GM23248 (cell line): ENCODE results near the gene NCAM1. TPM values are rescaled to one million over a fixed set of nuclear protein-coding genes. Genes with fewer than 3 reads are reported as not detected.

ENCODE experiments used
- DNase-seq: peaks from one replicate; pipeline ENCODE4 v3.0.0-alpha.2; 2015
- H2AFZ ChIP-seq: fragments of 200-600 bp; sonication (generic); 2 replicates; pipeline ENCODE4 v1.6.1; 2016; ENCODE audit warnings: antibody characterized with exemption
- H3F3A ChIP-seq: fragments of 200-600 bp; sonication (generic); 2 replicates; pipeline ENCODE4 v1.6.1; 2016; ENCODE audit warnings: mild to moderate bottlenecking, antibody characterized with exemption, mixed run types; ENCODE audit not compliant: insufficient read depth
- H3K27ac ChIP-seq: fragments of 200-600 bp; sonication (generic); 2 replicates; pipeline ENCODE4 v1.5.1; 2016; ENCODE audit warnings: mild to moderate bottlenecking
- H3K27me3 ChIP-seq: fragments of 200-600 bp; sonication (generic); replicated peaks from 2 replicates; pipeline ENCODE4 v1.6.1; 2016; ENCODE audit warnings: mild to moderate bottlenecking; ENCODE audit not compliant: insufficient read depth
- H3K36me3 ChIP-seq: fragments of 200-600 bp; sonication (generic); 2 replicates; pipeline ENCODE4 v1.6.1; 2016; ENCODE audit warnings: low read depth, mild to moderate bottlenecking
- H3K4me1 ChIP-seq: fragments of 200-600 bp; sonication (generic); 2 replicates; pipeline ENCODE4 v1.6.1; 2016; ENCODE audit warnings: mild to moderate bottlenecking; ENCODE audit not compliant: insufficient read depth
- H3K4me2 ChIP-seq: fragments of 200-600 bp; sonication (generic); one replicate; pipeline ENCODE4 v1.6.1; 2016; ENCODE audit warnings: mild to moderate bottlenecking; ENCODE audit not compliant: unreplicated experiment
- H3K4me3 ChIP-seq: fragments of 200-600 bp; sonication (generic); 2 replicates; pipeline ENCODE4 v1.5.1; 2016; ENCODE audit warnings: mild to moderate bottlenecking
- H3K79me2 ChIP-seq: fragments of 200-600 bp; sonication (generic); 2 replicates; pipeline ENCODE4 v1.6.1; 2016; ENCODE audit warnings: mild to moderate bottlenecking; ENCODE audit not compliant: insufficient read depth
- H3K9ac ChIP-seq: fragments of 200-600 bp; sonication (generic); 2 replicates; pipeline ENCODE4 v1.6.1; 2016; ENCODE audit warnings: mild to moderate bottlenecking
- H3K9me2 ChIP-seq: fragments of 200-600 bp; sonication (generic); 2 replicates; pipeline ENCODE4 v1.6.1; 2016; ENCODE audit warnings: mixed run types, mild to moderate bottlenecking, moderate library complexity; ENCODE audit not compliant: insufficient read depth
- H3K9me3 ChIP-seq: fragments of 200-600 bp; sonication (generic); one replicate; pipeline ENCODE4 v1.6.1; 2017; ENCODE audit warnings: low read depth
- H4K20me1 ChIP-seq: fragments of 200-600 bp; sonication (generic); 2 replicates; pipeline ENCODE4 v1.6.0; 2016; ENCODE audit not compliant: insufficient read depth
- EZH2 ChIP-seq: fragments of 200-600 bp; sonication (generic); IDR thresholded peaks from 2 replicates; pipeline ENCODE4 v1.6.1; 2018; ENCODE audit warnings: antibody characterized with exemption, mild to moderate bottlenecking; ENCODE audit not compliant: insufficient read depth, poor library complexity, severe bottlenecking
- EZH2phosphoT487 ChIP-seq: fragments of 200-600 bp; sonication (generic); IDR thresholded peaks from 2 replicates; pipeline ENCODE4 v1.6.1; 2018; ENCODE audit warnings: antibody characterized with exemption, moderate library complexity, mild to moderate bottlenecking, low read depth; ENCODE audit not compliant: insufficient read depth
- WGBS, 2 experiments: methylation state at CpG; one replicate each; pipeline ENCODE4 v1.1.6; 2015 to 2017; ENCODE audit warnings: low lambda C conversion rate in 2 of 2, low coverage in 1 of 2; ENCODE audit errors: missing lambda C conversion rate in 2 of 2; 5-methylcytosine and 5-hydroxymethylcytosine counted together
- in situ Hi-C: fragments of 300-500 bp; cut with MboI; formaldehyde crosslinking; loops from 2 replicates; pipeline ENCODE4 v1.15.0; 2020
- polyA plus RNA-seq: library from polyadenylated mRNA; unstranded; fragments of >200 nt; fragmentation: Nextera tagmentation; extraction: Ambion mirVana; gene quantifications from 2 replicates; pipeline ENCODE4 v1.2.1, GENCODE V29; 2016
- total RNA-seq: library from RNA; depleted of rRNA; stranded (reverse); fragments of >200 nt; shearing (Covaris generic); gene quantifications from 2 replicates; pipeline ENCODE4 v1.2.3, GENCODE V29; 2014

The NCAM1 gene
- total and polyA plus RNA-seq, 2 experiments from 2014 or later, result 1.5 to 1.8 TPM

DNA sequence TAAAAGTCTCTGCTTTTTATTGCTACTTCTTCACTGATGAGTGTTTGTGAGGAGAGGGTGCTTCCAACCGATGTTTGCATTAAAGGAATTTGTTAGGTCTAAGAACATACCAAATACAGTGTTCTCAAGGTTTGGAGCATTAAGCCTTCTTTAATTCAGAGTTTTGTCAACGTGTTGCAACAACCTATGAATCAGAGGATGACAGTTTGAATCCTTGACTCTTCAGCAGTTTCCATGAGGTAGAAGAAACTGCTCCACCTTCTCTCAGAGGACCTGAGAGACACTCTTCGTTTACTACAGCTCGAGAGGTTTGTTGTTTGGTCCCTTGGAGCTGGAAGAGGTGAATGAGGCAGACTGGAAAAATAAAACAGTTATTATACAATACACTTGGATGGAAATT, 55.7 kb downstream of the NCAM1 start:
- Histone ChIP-seq H3K27ac (no peak overlapping the region), H3K4me3 (no peak overlapping the region), H3K79me2 (no peaks in the 10 kb centered on the region), H3K9ac (no peak overlapping the region), H3K27me3 (no peaks in the 10 kb centered on the region), H3K4me1 (no peaks in the 10 kb centered on the region), H4K20me1 (no peaks in the 10 kb centered on the region), H3K9me3 (no peaks in the 10 kb centered on the region), H3K9me2 (no peaks in the 10 kb centered on the region), H3F3A (no peaks in the 10 kb centered on the region), H2AFZ (no peak overlapping the region), H3K36me3 (no peaks in the 10 kb centered on the region), H3K4me2 (no peak overlapping the region)
- 23 to 34% methylated on average over 4 of the region's 4 CpGs for WGBS, 2 experiments
- in situ Hi-C loops, result no loop called here
- no peak for TF ChIP-seq EZH2
- TF ChIP-seq EZH2phosphoT487, result no peak
- peak; percentile 45 for DNase-seq

DNA sequence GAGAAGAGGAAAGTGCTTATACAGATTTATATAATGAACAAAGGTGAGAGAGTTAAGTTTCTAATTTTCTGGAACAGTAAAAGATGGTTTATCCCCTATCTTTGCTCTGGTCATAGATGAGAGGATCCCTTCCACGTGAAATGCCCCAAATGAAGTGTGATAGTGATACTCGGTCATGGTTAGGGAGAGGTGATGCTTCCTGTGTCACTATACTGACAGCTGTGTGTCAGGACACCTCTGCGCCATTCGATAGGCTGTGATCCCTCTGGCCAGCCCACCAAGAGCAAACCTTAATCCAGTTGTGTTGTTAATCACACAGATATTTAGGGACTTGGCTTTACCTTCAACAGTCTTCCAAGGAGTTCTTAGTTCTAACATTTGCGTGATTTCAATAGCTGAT, 57.7 kb downstream of the NCAM1 start:
- no peak for DNase-seq
- Histone ChIP-seq H3F3A (peaks cover 4% of the 10 kb centered on the region; the same call in 1 of the 2 replicates), H3K36me3 (no peaks in the 10 kb centered on the region), H3K27me3 (no peaks in the 10 kb centered on the region), H3K27ac (no peak overlapping the region), H4K20me1 (no peaks in the 10 kb centered on the region), H3K4me2 (no peak overlapping the region), H3K79me2 (no peaks in the 10 kb centered on the region), H3K9ac (no peak overlapping the region), H3K9me2 (no peaks in the 10 kb centered on the region), H3K4me1 (peaks cover 16% of the 10 kb centered on the region; the same call in 1 of the 2 replicates), H3K9me3 (no peaks in the 10 kb centered on the region), H2AFZ (no peak overlapping the region), H3K4me3 (no peak overlapping the region)
- WGBS, 2 experiments, result 79 to 80% methylated on average over 5 of the region's 5 CpGs
- in situ Hi-C loops, result no loop called here
- no peak for TF ChIP-seq EZH2phosphoT487
- TF ChIP-seq EZH2, result no peak

DNA sequence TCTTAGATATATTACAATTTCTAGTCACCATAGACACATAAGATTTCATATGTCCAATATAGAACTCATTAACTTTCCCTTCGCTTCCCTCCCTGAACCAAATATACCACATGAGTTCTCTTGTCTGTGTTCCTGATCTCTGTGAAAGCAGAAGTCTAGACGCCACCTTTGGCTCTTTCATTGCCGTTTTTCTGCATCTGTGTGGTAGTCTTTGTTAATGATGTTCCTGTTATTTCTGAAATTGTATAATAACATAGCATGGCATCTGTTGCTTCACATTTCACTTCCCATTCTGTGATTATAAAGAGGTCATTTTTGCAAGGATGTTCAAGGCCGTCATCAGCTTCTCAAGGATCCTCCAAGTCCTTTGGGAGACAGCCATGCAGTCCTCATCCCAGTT, 58.5 kb downstream of the NCAM1 start:
- Histone ChIP-seq H3K27ac (no peak overlapping the region), H3K4me2 (no peak overlapping the region), H3K79me2 (no peaks in the 10 kb centered on the region), H3K9me2 (no peaks in the 10 kb centered on the region), H3K4me3 (no peak overlapping the region), H3K9ac (no peak overlapping the region), H3K36me3 (no peaks in the 10 kb centered on the region), H3K9me3 (no peaks in the 10 kb centered on the region), H2AFZ (no peak overlapping the region), H3F3A (peaks cover 4% of the 10 kb centered on the region; the same call in 1 of the 2 replicates), H3K27me3 (no peaks in the 10 kb centered on the region; the same call in 1 of the 2 replicates), H4K20me1 (no peaks in the 10 kb centered on the region), H3K4me1 (peaks cover 16% of the 10 kb centered on the region; the same call in 1 of the 2 replicates)
- DNase-seq, result no peak
- in situ Hi-C loops, result no loop called here
- TF ChIP-seq EZH2phosphoT487, result no peak
- TF ChIP-seq EZH2, result no peak
- 56 to 58% methylated on average over 4 of the region's 4 CpGs for WGBS, 2 experiments

DNA sequence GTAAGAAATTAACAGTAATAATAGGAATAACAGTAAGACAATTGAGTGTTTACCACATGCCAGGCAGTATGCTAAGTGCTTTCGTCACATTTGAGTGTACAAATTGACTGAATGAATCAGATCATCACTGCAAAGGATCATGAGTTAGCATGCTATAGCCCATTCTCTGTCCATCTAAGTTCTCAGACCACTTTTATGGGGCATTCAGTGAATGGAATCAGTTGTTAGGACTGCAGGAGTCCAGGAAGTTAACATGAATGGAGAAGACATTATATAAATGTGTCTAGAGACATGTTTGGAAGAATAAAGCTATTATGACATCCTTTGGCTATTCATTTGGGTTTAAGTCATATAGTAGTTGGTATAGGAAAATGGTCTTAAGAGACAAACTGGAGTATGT, 59.9 kb downstream of the NCAM1 start:
- Histone ChIP-seq H3K27ac (no peak overlapping the region), H3K9ac (no peak overlapping the region), H3K9me2 (no peaks in the 10 kb centered on the region), H3K4me2 (no peak overlapping the region), H3K36me3 (no peaks in the 10 kb centered on the region), H3K4me3 (no peak overlapping the region), H3K79me2 (no peaks in the 10 kb centered on the region), H4K20me1 (no peaks in the 10 kb centered on the region), H3K9me3 (no peaks in the 10 kb centered on the region), H3F3A (peaks cover 4% of the 10 kb centered on the region; the same call in 1 of the 2 replicates), H3K27me3 (no peaks in the 10 kb centered on the region; the same call in 1 of the 2 replicates), H3K4me1 (peaks cover 16% of the 10 kb centered on the region; the same call in 1 of the 2 replicates), H2AFZ (no peak overlapping the region)
- DNase-seq, result no peak
- TF ChIP-seq EZH2 (no peak), EZH2phosphoT487 (no peak)
- 71 to 74% methylated on average over 1 of the region's 1 CpG for WGBS, 2 experiments
- in situ Hi-C loops, result no loop called here
